IMR-90 (cell line): ENCODE data around the gene TIPARP. TPM values are rescaled to one million over a fixed set of nuclear protein-coding genes. Genes with fewer than 3 reads are reported as not detected.

Experiments
- ATAC-seq: fragments of 200-7000 bp; cut with Tn5 transposase; 2 replicates; pipeline ENCODE4 v1.9.1; 2020; ENCODE audit warnings: low read depth, mild to moderate bottlenecking, moderate library complexity
- BruUV-seq: library from RNA; stranded (reverse); fragments of 400-500 nt; replicated peaks from 2 replicates; lab custom pipeline; 2021; lab: Mats Ljungman, UMichigan
- CTCF ChIA-PET: fragments of 300-600 bp; formaldehyde crosslinking; extraction: SDS; loops from one replicate; lab custom pipeline; 2021; ENCODE audit warnings: antibody characterized with exemption; lab: Yijun Ruan, JAX
- POLR2A ChIA-PET: fragments of 300-600 bp; sonication (Branson Sonifier 250); formaldehyde crosslinking; loops from one replicate; lab custom pipeline; 2022; ENCODE audit warnings: antibody characterized with exemption; ENCODE audit not compliant: unreplicated experiment; lab: Charles Lee
- DNase-seq: peaks from one replicate; pipeline ENCODE4 v3.0.0; 2013
- H2AFZ ChIP-seq: replicated peaks from 2 replicates; pipeline ENCODE3; 2013; ENCODE audit warnings: low read length, mild to moderate bottlenecking; ENCODE audit not compliant: poor library complexity
- H2AK5ac ChIP-seq: 2 replicates; pipeline ENCODE4 v1.6.1; 2013; ENCODE audit warnings: low read depth, low read length, inconsistent platforms
- H2AK9ac ChIP-seq: replicated peaks from 2 replicates; pipeline ENCODE3; 2013; ENCODE audit warnings: mild to moderate bottlenecking, low read depth, low read length, moderate library complexity; ENCODE audit not compliant: poor library complexity
- H2BK120ac ChIP-seq: 2 replicates; pipeline ENCODE4 v1.6.1; 2013; ENCODE audit warnings: low read depth, low read length, inconsistent platforms
- H2BK15ac ChIP-seq: 3 replicates; pipeline ENCODE4 v1.6.1; 2013; ENCODE audit warnings: low read depth, low read length, inconsistent platforms
- H2BK20ac ChIP-seq: 2 replicates; pipeline ENCODE4 v1.6.1; 2013; ENCODE audit warnings: low read depth, mild to moderate bottlenecking, inconsistent platforms, low read length, moderate library complexity
- H2BK5ac ChIP-seq: 2 replicates; pipeline ENCODE4 v1.6.1; 2013; ENCODE audit warnings: mild to moderate bottlenecking, low read depth, low read length, inconsistent platforms; ENCODE audit not compliant: poor library complexity, severe bottlenecking
- H3K14ac ChIP-seq: replicated peaks from 2 replicates; pipeline ENCODE4 v1.6.1; 2013; ENCODE audit warnings: low read depth, low read length, inconsistent platforms
- H3K18ac ChIP-seq: 2 replicates; pipeline ENCODE4 v1.6.1; 2013; ENCODE audit warnings: low read depth, low read length, control low read depth
- H3K23ac ChIP-seq: 2 replicates; pipeline ENCODE4 v1.6.1; 2013; ENCODE audit warnings: low read depth, low read length, inconsistent platforms
- H3K27ac ChIP-seq: 2 replicates; pipeline ENCODE4 v1.5.1; 2013; ENCODE audit warnings: mild to moderate bottlenecking, control low read depth, low read length; ENCODE audit not compliant: insufficient read depth
- H3K27me3 ChIP-seq: 2 replicates; pipeline ENCODE4 v1.6.1; 2013; ENCODE audit warnings: low read length; ENCODE audit not compliant: control insufficient read depth, insufficient read depth
- H3K36me3 ChIP-seq: 2 replicates; pipeline ENCODE4 v1.6.1; 2013; ENCODE audit warnings: low read length, mixed read lengths; ENCODE audit not compliant: control insufficient read depth, insufficient read depth
- H3K4ac ChIP-seq: 2 replicates; pipeline ENCODE4 v1.6.1; 2013; ENCODE audit warnings: low read depth, low read length, inconsistent platforms
- H3K4me1 ChIP-seq: 2 replicates; pipeline ENCODE4 v1.6.1; 2013; ENCODE audit warnings: low read length, mixed read lengths; ENCODE audit not compliant: control insufficient read depth, insufficient read depth
- H3K4me2 ChIP-seq: 2 replicates; pipeline ENCODE4 v1.6.1; 2013; ENCODE audit warnings: low read depth, mild to moderate bottlenecking, control low read depth, low read length, moderate library complexity
- H3K4me3 ChIP-seq: 2 replicates; pipeline ENCODE4 v1.5.1; 2013; ENCODE audit warnings: low read depth, mild to moderate bottlenecking, control low read depth, low read length, moderate library complexity; ENCODE audit not compliant: insufficient read depth
- H3K56ac ChIP-seq: 2 replicates; pipeline ENCODE4 v1.6.1; 2013; ENCODE audit warnings: low read length, inconsistent platforms; ENCODE audit not compliant: insufficient read depth; ENCODE audit errors: extremely low read depth
- H3K79me1 ChIP-seq, 2 experiments: 2 replicates each; pipeline ENCODE4 v1.6.1; 2013; ENCODE audit warnings: low read length in 2 of 2, inconsistent platforms in 1 of 2, low read depth in 1 of 2
- H3K9ac ChIP-seq: 2 replicates; pipeline ENCODE4 v1.6.1; 2013; ENCODE audit warnings: low read depth, low read length, control low read depth
- H3K9me1 ChIP-seq: 2 replicates; pipeline ENCODE4 v1.6.1; 2013; ENCODE audit warnings: low read length, inconsistent platforms; ENCODE audit not compliant: insufficient read depth
- H3K9me3 ChIP-seq: 2 replicates; pipeline ENCODE4 v1.6.1; 2013; ENCODE audit warnings: low read length; ENCODE audit not compliant: control insufficient read depth, insufficient read depth
- H4K20me1 ChIP-seq: 2 replicates; pipeline ENCODE4 v1.6.1; 2013; ENCODE audit warnings: low read length, inconsistent platforms; ENCODE audit not compliant: insufficient read depth
- H4K5ac ChIP-seq: 2 replicates; pipeline ENCODE4 v1.6.1; 2013; ENCODE audit warnings: mild to moderate bottlenecking, low read depth, low read length, control low read depth
- H4K8ac ChIP-seq, 2 experiments: 2 replicates each; pipeline ENCODE4 v1.6.1; 2013; ENCODE audit warnings: low read depth in 2 of 2, low read length in 2 of 2, control low read depth in 1 of 2, inconsistent platforms in 1 of 2
- H4K91ac ChIP-seq: 2 replicates; pipeline ENCODE4 v1.6.1; 2013; ENCODE audit warnings: low read depth, low read length, inconsistent platforms; ENCODE audit not compliant: insufficient read depth
- POLR2A ChIP-seq: IDR thresholded peaks from 2 replicates; pipeline ENCODE4 v1.6.1; 2012; ENCODE audit warnings: mild to moderate bottlenecking, low read depth, low read length
- WGBS, 2 experiments: methylation state at CpG; one replicate each; pipeline versions ENCODE4 v1.1.5 to v1.1.7; 2013; ENCODE audit warnings: missing lambda C conversion rate in 2 of 2; ENCODE audit not compliant: insufficient read length in 1 of 2; ENCODE audit errors: extremely low coverage in 2 of 2; 5-methylcytosine and 5-hydroxymethylcytosine counted together
- dilution Hi-C: fragments of 300-500 bp; cut with HindIII; formaldehyde crosslinking; loops from one replicate; pipeline ENCODE4 v1.14.3; 2018; ENCODE audit warnings: low sequenced_read_pairs; ENCODE audit not compliant: unreplicated experiment
- in situ Hi-C: fragments of 300-500 bp; cut with MboI; formaldehyde crosslinking; loops from 3 replicates; pipeline ENCODE4 v1.14.3; 2019; ENCODE audit warnings: low sequenced_read_pairs, inconsistent platforms, mixed read lengths
- intact Hi-C: fragments of 100-400 bp; cut with micrococcal nuclease; formaldehyde crosslinking; loops from 2 replicates; pipeline ENCODE4 v1.10.0; 2022
- polyA plus RNA-seq, 3 experiments: library from polyadenylated mRNA; depleted of rRNA; stranded (reverse); fragments of >200 nt; gene quantifications; 2 replicates each; pipeline ENCODE4 v1.2.3, GENCODE V29; 2012; ENCODE audit warnings: low replicate concordance in 1 of 3
- total RNA-seq: library from RNA; depleted of rRNA; stranded (reverse); fragments of >200 nt; gene quantifications from 2 replicates; pipeline ENCODE4 v1.2.3, GENCODE V29; 2012
- TF ChIP-seq, protein P1 (sequence below): fragments of 150-350 bp; IDR thresholded peaks from 2 replicates; pipeline ENCODE4 v1.6.1; 2016; ENCODE audit warnings: low read depth, mild to moderate bottlenecking, low read length, moderate library complexity, borderline replicate concordance

TIPARP gene
- total and polyA plus RNA-seq, 2 of the 4 experiments (the other 2 are of a cell fraction), result 12.6 to 70.8 TPM

DNA sequence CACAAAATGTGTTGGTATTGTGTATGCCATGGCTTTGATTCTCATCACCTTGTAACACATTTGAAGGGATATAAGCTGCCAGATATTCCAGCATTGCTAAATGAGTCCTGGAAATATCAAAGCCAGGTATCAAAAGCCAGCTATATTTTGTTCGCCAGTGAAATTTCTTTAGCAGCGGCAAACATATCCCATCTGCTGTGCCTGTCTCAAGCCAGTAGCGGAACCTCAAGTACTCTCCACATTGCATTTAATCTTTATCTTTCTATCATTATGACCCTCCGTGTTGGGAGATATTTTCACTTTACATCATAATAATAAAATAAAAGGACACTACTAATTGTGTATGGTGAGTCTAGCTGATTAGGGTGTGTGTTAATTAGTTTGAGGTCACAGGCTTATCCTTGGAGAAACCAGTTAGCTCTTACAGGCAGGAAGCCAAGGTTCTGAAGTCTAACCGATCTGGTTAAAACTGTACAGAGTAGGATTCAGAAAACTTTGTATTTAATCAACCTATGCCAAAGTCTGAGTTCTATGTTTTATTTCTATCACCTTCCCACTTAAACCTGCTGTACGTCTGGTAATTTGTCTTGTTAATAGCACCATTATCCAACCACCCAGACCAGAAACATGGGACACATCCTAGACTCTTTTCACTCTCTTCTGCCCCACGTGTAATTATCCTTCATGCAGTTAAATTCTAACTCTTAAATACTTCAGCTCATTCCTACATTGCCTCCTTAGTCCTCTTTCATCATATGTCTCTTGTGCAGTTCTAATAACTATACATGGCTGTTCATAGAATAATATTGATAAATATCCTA, 14.5 kb downstream of the TIPARP start:
- Histone ChIP-seq H3K56ac (peak overlapping the region; percentile 26; the same call in 1 of the 2 replicates), H3K4me2 (peak overlapping the region; percentile 58), H4K8ac (peak overlapping the region in 1 of 2 experiments; percentile 0; a peak in 2 of 4 replicates), H3K27me3 (no peaks in the 10 kb centered on the region), H3K23ac (peak overlapping the region; percentile 59), H3K9me1 (peaks cover 13% of the 10 kb centered on the region), H4K91ac (no peak overlapping the region), H2BK5ac (peak overlapping the region; percentile 38), H3K4me1 (peaks cover 34% of the 10 kb centered on the region), H2BK15ac (no peak overlapping the region), H3K14ac (peak overlapping the region; percentile 40; the same call in 1 of the 2 replicates), H2AK9ac (no peak overlapping the region), H2AFZ (no peak overlapping the region), H3K4me3 (no peak overlapping the region), H2BK120ac (no peak overlapping the region; the same call in 1 of the 2 replicates), H3K27ac (no peak overlapping the region), H3K79me1 (peaks cover 7 to 40% of the 10 kb centered on the region in 2 experiments), H3K9me3 (no peaks in the 10 kb centered on the region), H3K36me3 (peaks cover 8% of the 10 kb centered on the region; the same call in 1 of the 2 replicates), H4K5ac (no peak overlapping the region), H3K4ac (no peak overlapping the region; the same call in 1 of the 2 replicates), H3K9ac (no peak overlapping the region), H2AK5ac (0 out of 2 replicates have a peak overlapping the region, but pooled peaks have one; percentile 4), H4K20me1 (peaks cover 67% of the 10 kb centered on the region), H2BK20ac (no peak overlapping the region), H3K18ac (no peak overlapping the region)
- WGBS, 2 experiments, result 75% methylated on average over 1 of the region's 7 CpGs; no CpG with 5 or more reads in 1 of the 2 experiments
- dilution Hi-C loops, result no loop called here
- TF ChIP-seq, protein P1, sequence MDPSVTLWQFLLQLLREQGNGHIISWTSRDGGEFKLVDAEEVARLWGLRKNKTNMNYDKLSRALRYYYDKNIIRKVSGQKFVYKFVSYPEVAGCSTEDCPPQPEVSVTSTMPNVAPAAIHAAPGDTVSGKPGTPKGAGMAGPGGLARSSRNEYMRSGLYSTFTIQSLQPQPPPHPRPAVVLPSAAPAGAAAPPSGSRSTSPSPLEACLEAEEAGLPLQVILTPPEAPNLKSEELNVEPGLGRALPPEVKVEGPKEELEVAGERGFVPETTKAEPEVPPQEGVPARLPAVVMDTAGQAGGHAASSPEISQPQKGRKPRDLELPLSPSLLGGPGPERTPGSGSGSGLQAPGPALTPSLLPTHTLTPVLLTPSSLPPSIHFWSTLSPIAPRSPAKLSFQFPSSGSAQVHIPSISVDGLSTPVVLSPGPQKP, result no peak
- TF ChIP-seq POLR2A, result no peak
- ChIA-PET CTCF (interaction anchor here (0.6 to 1.1 kb wide), 2 partner anchors 393 to 449 kb away, joined by 3 to 5 read pairs; no protein-coding TSS in a partner anchor), POLR2A (no interaction called here)
- intact Hi-C loops, result no loop called here
- in situ Hi-C loops, result loop anchor here (5.0 kb wide), 3 partner anchors 128 to 448 kb away; no protein-coding TSS in a partner anchor
- no peak for DNase-seq
- no peak for ATAC-seq
- BruUV-seq, result no TSS peak
